HCT116 (cell line): Measurements from ENCODE around the gene OTULINL.

ENCODE experiments used
- CTCF ChIP-seq, 3 experiments: fragments of 200-600 bp in 1 of 3; sonication (generic) in 1 of 3; IDR thresholded peaks in 2 of 3; conservative IDR thresholded peaks in 1 of 3; 2 replicates each; pipeline ENCODE4 v1.5.1; 2012 to 2017; ENCODE audit warnings: low read depth in 2 of 3, low read length in 2 of 3, antibody characterized with exemption in 1 of 3, borderline replicate concordance in 1 of 3, control low read depth in 1 of 3, mild to moderate bottlenecking in 1 of 3, mixed read lengths in 1 of 3, mixed run types in 1 of 3, moderate library complexity in 1 of 3; ENCODE audit not compliant: insufficient read depth in 1 of 3
- EZH2 ChIP-seq: fragments of 200-600 bp; sonication (generic); IDR thresholded peaks from 2 replicates; pipeline ENCODE4 v1.6.1; 2017; ENCODE audit warnings: antibody characterized with exemption, mixed run types
- POLR2A ChIP-seq: IDR thresholded peaks from 2 replicates; pipeline ENCODE4 v1.7.0; 2011; ENCODE audit warnings: borderline replicate concordance; ENCODE audit not compliant: insufficient read depth, insufficient read length; ENCODE audit errors: extremely low read depth
- RAD21 ChIP-seq: IDR thresholded peaks from 2 replicates; pipeline ENCODE4 v1.6.1; 2012; ENCODE audit warnings: low read depth, mild to moderate bottlenecking
- REST ChIP-seq: IDR thresholded peaks from 2 replicates; pipeline ENCODE4 v1.6.1; 2012; ENCODE audit warnings: low read depth
- TCF7L2 ChIP-seq: IDR thresholded peaks from 2 replicates; pipeline ENCODE4 v1.7.0; 2011; ENCODE audit warnings: borderline replicate concordance, inconsistent platforms; ENCODE audit not compliant: insufficient read depth, insufficient read length; ENCODE audit errors: extremely low read depth

- TF ChIP-seq CTCF (IDR thresholded peaks at IDR 0.05 in 2 of 3, conservative IDR thresholded peaks at IDR 0.05 in 1 of 3; ENCODE audit: borderline replicate concordance in 1 of 3, insufficient read depth in 1 of 3, low read depth in 2 of 3, low read length in 2 of 3) (no peak), POLR2A (no peak), TCF7L2 (no peak), REST (peak; percentile 88), RAD21 (no peak), EZH2 (no peak)
These were observed 46.8 kb downstream of the OTULINL start for GRCh38 chr5:14628346-14628745.
